ENCODE data around the gene GLI2.

Gene GLI2

GRCh38 chr2:120775194-120775593 is 39.5 kb downstream of the GLI2 start:
- Histone ChIP-seq H3K4me3 (ENCODE audit: low read length) (no peak overlapping the region), H3K36me3 (ENCODE audit: insufficient read depth, low read depth, low read length) (no peaks in the 10 kb centered on the region), H3K9me3 (ENCODE audit: insufficient read depth, low read depth, low read length) (no peaks in the 10 kb centered on the region), H3K9ac (ENCODE audit: low read depth, low read length) (no peak overlapping the region), H3K4me1 (ENCODE audit: insufficient read depth, low read length) (peaks cover 33% of the 10 kb centered on the region), H3K27ac (ENCODE audit: low read length) (no peak overlapping the region), H3K27me3 (ENCODE audit: insufficient read depth, low read length) (no peaks in the 10 kb centered on the region)

DNA sequence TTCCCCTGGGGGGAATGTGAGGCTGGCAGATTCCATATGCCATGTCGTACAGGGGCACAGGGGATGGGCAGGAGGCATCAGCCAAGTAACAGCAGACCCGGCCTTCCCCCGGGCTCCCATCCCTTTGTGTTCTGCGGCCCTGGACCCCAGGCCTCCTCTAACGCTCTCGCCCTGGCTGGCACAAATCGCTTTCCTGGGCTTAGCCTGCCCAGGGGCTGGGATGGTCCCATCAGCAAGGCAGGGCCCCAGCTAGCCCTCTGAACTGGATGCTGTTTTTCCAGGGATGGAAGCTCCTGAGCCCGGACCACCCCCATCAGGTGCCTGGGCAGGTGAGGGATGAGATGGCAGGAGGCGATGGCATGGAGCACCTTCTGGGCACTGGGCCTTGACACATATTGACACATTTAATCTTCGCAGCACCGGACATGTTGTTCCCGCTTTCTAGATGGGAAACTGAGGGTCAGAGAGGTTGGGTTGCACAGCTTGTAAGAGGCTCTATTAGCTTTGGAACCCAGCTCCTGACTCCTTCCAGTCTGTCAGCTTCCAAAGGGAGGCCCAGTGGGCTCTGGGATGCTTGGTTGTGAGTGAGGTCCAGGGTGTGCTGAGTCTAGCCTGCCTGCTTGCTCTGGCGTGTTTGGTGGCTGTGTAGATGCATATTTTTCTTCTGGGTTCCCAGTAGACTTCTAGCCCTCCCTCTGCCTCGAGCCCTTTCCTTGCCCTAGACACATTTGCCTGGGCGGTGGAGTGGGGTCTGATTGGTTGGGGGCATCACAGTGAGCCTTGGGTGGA is 40.3 kb downstream of the GLI2 start:
- peaks cover 35% of the 10 kb centered on the region for H3K4me1 ChIP-seq (ENCODE audit: insufficient read depth, low read length)
- no peak overlapping the region for H3K9ac ChIP-seq (ENCODE audit: low read depth, low read length)
- no peak overlapping the region for H3K27ac ChIP-seq (ENCODE audit: low read length)
- H3K36me3 ChIP-seq (ENCODE audit: insufficient read depth, low read depth, low read length) = no peaks in the 10 kb centered on the region
- H3K9me3 ChIP-seq (ENCODE audit: insufficient read depth, low read depth, low read length) = no peaks in the 10 kb centered on the region
- H3K4me3 ChIP-seq (ENCODE audit: low read length) = no peak overlapping the region
- no peaks in the 10 kb centered on the region for H3K27me3 ChIP-seq (ENCODE audit: insufficient read depth, low read length)

- no peaks in the 10 kb centered on the region for H3K27me3 ChIP-seq (ENCODE audit: insufficient read depth, low read length)
- no peak overlapping the region for H3K9ac ChIP-seq (ENCODE audit: low read depth, low read length)
- H3K27ac ChIP-seq (ENCODE audit: low read length) = no peak overlapping the region
- no peak overlapping the region for H3K4me3 ChIP-seq (ENCODE audit: low read length)
- peaks cover 35% of the 10 kb centered on the region for H3K4me1 ChIP-seq (ENCODE audit: insufficient read depth, low read length)
- no peaks in the 10 kb centered on the region for H3K9me3 ChIP-seq (ENCODE audit: insufficient read depth, low read depth, low read length)
- H3K36me3 ChIP-seq (ENCODE audit: insufficient read depth, low read depth, low read length) = no peaks in the 10 kb centered on the region
Observed at GRCh38 chr2:120776649-120777048, 41.0 kb downstream of the GLI2 start.

DNA sequence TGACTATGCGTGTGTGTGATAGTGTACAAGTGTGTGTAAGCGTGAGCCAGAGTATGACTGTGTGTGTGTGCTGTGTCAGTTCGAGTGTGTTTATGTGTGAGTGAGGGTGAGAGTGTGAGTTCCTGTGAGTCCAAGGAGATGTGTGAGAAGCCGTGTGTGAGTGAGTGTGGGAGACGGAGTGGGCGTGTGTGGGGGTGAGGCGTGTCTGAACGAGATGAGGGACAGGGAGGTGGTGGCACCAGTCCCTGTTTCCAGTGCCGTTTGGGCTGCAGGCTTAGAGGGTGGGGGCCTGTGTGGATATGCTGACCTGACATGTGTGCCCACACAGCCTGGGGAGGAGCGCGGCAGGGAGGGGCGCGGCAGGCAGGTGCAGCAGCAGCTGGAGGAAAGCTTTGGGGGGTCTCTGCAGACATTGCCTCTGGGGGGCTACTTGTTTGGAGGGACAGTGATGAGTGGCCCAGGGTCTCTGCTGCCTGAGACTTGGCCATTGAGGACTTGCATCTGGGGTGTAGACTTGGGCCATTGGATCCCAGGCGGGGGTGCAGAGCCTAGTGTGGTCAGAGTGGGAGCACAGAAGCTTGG is 41.6 kb downstream of the GLI2 start:
- Histone ChIP-seq H3K9me3 (ENCODE audit: insufficient read depth, low read depth, low read length) (no peaks in the 10 kb centered on the region), H3K9ac (ENCODE audit: low read depth, low read length) (no peak overlapping the region), H3K4me1 (ENCODE audit: insufficient read depth, low read length) (peaks cover 29% of the 10 kb centered on the region), H3K4me3 (ENCODE audit: low read length) (no peak overlapping the region), H3K36me3 (ENCODE audit: insufficient read depth, low read depth, low read length) (no peaks in the 10 kb centered on the region), H3K27me3 (ENCODE audit: insufficient read depth, low read length) (no peaks in the 10 kb centered on the region), H3K27ac (ENCODE audit: low read length) (no peak overlapping the region)

- no peak overlapping the region for H3K27ac ChIP-seq (ENCODE audit: low read length)
- no peaks in the 10 kb centered on the region for H3K9me3 ChIP-seq (ENCODE audit: insufficient read depth, low read depth, low read length)
- H3K9ac ChIP-seq (ENCODE audit: low read depth, low read length) = no peak overlapping the region
- no peaks in the 10 kb centered on the region for H3K36me3 ChIP-seq (ENCODE audit: insufficient read depth, low read depth, low read length)
- peaks cover 24% of the 10 kb centered on the region for H3K4me1 ChIP-seq (ENCODE audit: insufficient read depth, low read length)
- no peaks in the 10 kb centered on the region for H3K27me3 ChIP-seq (ENCODE audit: insufficient read depth, low read length)
- no peak overlapping the region for H3K4me3 ChIP-seq (ENCODE audit: low read length)
Observed at GRCh38 chr2:120777787-120778186, 42.1 kb downstream of the GLI2 start.

- H3K4me1 ChIP-seq (ENCODE audit: insufficient read depth, low read length) = peaks cover 24% of the 10 kb centered on the region
- no peak overlapping the region for H3K27ac ChIP-seq (ENCODE audit: low read length)
- no peak overlapping the region for H3K4me3 ChIP-seq (ENCODE audit: low read length)
- no peaks in the 10 kb centered on the region for H3K9me3 ChIP-seq (ENCODE audit: insufficient read depth, low read depth, low read length)
- H3K9ac ChIP-seq (ENCODE audit: low read depth, low read length) = no peak overlapping the region
- H3K27me3 ChIP-seq (ENCODE audit: insufficient read depth, low read length) = no peaks in the 10 kb centered on the region
- no peaks in the 10 kb centered on the region for H3K36me3 ChIP-seq (ENCODE audit: insufficient read depth, low read depth, low read length)
Observed at GRCh38 chr2:120778244-120778643, 42.6 kb downstream of the GLI2 start.

DNA sequence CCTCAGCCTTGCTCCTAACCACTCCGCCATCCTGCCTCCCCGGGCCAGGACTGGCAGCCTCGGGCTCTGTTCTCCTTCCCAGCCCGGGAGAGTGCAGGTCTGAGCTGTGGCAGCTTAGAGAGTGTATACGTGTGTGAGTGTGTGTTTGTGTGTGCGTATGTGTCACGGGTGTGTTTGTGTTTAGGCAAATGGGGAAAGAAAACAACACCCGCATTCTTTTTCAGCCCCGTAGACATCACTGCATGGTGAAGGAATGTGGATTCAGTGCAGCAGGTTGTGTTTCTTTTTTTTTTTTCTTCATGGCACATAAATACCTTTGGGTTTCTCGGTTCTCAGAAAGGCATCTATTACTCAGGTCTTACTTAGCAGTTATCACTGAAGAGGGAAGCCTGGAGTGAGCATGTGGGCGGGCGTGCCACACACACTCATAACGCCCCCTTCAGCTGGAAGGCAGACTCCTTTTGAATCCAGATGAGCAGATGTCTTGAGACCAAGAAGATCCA is 44.2 kb downstream of the GLI2 start:
- no peak overlapping the region for H3K4me3 ChIP-seq (ENCODE audit: low read length)
- no peak overlapping the region; the same call in 1 of the 2 replicates for H3K9ac ChIP-seq (ENCODE audit: low read depth, low read length)
- H3K4me1 ChIP-seq (ENCODE audit: insufficient read depth, low read length) = peaks cover 26% of the 10 kb centered on the region
- no peaks in the 10 kb centered on the region for H3K36me3 ChIP-seq (ENCODE audit: insufficient read depth, low read depth, low read length)
- no peak overlapping the region for H3K27ac ChIP-seq (ENCODE audit: low read length)
- no peaks in the 10 kb centered on the region for H3K27me3 ChIP-seq (ENCODE audit: insufficient read depth, low read length)
- H3K9me3 ChIP-seq (ENCODE audit: insufficient read depth, low read depth, low read length) = no peaks in the 10 kb centered on the region

DNA sequence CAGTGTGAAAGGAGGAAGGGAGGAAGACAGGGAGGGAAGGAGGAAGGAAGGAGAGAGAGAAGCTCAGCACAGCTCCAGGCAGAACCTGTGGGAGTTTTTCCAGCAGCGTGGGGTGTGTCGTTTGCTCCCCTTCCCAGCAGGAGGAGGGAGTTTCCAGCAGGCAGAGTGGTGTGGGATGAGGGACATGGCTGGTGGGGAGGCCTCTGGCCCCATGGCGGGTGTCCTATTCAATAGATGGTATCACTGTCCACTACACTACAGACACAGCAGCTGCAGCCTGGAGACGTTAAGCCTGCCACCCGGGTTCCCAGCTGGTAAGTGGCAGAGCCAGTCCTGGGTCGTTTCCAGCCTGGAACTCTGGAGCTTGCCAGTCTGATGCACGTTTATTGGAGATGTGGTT is 44.7 kb downstream of the GLI2 start:
- Histone ChIP-seq H3K36me3 (ENCODE audit: insufficient read depth, low read depth, low read length) (no peaks in the 10 kb centered on the region), H3K4me3 (ENCODE audit: low read length) (no peak overlapping the region), H3K27me3 (ENCODE audit: insufficient read depth, low read length) (no peaks in the 10 kb centered on the region), H3K4me1 (ENCODE audit: insufficient read depth, low read length) (peaks cover 31% of the 10 kb centered on the region), H3K27ac (ENCODE audit: low read length) (no peak overlapping the region), H3K9ac (ENCODE audit: low read depth, low read length) (no peak overlapping the region; the same call in 1 of the 2 replicates), H3K9me3 (ENCODE audit: insufficient read depth, low read depth, low read length) (no peaks in the 10 kb centered on the region)

- H3K4me3 ChIP-seq (ENCODE audit: low read length) = no peak overlapping the region
- H3K27ac ChIP-seq (ENCODE audit: low read length) = no peak overlapping the region
- no peak overlapping the region for H3K9ac ChIP-seq (ENCODE audit: low read depth, low read length)
- peaks cover 56% of the 10 kb centered on the region for H3K4me1 ChIP-seq (ENCODE audit: insufficient read depth, low read length)
- H3K9me3 ChIP-seq (ENCODE audit: insufficient read depth, low read depth, low read length) = no peaks in the 10 kb centered on the region
- H3K36me3 ChIP-seq (ENCODE audit: insufficient read depth, low read depth, low read length) = no peaks in the 10 kb centered on the region
- H3K27me3 ChIP-seq (ENCODE audit: insufficient read depth, low read length) = no peaks in the 10 kb centered on the region
Observed at GRCh38 chr2:120783371-120783791, 47.7 kb downstream of the GLI2 start.

DNA sequence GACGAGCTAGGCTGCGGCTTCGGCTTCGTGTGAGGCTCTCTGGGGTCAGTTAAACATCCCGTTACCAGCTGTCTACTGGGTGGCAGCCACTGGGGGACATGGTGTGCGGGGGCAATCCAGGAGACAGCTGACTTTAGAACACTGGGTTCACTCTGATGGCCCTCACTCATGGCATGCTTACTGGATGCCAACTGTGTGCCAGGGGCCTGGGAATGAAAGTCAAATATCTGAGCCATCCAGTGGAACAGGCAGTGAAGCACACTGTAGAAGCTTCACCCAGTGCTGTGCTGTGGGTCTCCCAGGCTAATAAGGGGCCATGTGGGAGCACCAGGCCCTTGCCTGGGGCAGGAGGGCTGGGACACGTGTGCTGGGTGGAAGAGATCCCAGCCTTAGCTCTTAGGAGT is 48.3 kb downstream of the GLI2 start:
- Histone ChIP-seq H3K9ac (ENCODE audit: low read depth, low read length) (no peak overlapping the region), H3K4me1 (ENCODE audit: insufficient read depth, low read length) (peaks cover 56% of the 10 kb centered on the region), H3K9me3 (ENCODE audit: insufficient read depth, low read depth, low read length) (no peaks in the 10 kb centered on the region), H3K4me3 (ENCODE audit: low read length) (no peak overlapping the region), H3K27ac (ENCODE audit: low read length) (no peak overlapping the region), H3K36me3 (ENCODE audit: insufficient read depth, low read depth, low read length) (no peaks in the 10 kb centered on the region), H3K27me3 (ENCODE audit: insufficient read depth, low read length) (no peaks in the 10 kb centered on the region)

Data from iPS-20b (cell line).